GM13976 (cell line): Measurements from ENCODE around the gene ALK.

Experiments
- DNase-seq: peaks from one replicate; pipeline ENCODE4 v3.0.0; 2012; ENCODE audit warnings: low spot score
- in situ Hi-C: fragments of 300-500 bp; cut with MboI; formaldehyde crosslinking; loops from one replicate; pipeline ENCODE4 v1.12.0; 2022; ENCODE audit warnings: low sequenced_read_pairs, mixed read lengths, inconsistent platforms; ENCODE audit not compliant: unreplicated experiment
- TF ChIP-seq, protein P1 (sequence below): IDR thresholded peaks from 2 replicates; pipeline ENCODE4 v1.5.1; 2012; ENCODE audit warnings: borderline replicate concordance, mild to moderate bottlenecking; ENCODE audit not compliant: insufficient read depth; ENCODE audit errors: extremely low read depth, missing control alignments, control extremely low read depth

The ALK gene

DNA sequence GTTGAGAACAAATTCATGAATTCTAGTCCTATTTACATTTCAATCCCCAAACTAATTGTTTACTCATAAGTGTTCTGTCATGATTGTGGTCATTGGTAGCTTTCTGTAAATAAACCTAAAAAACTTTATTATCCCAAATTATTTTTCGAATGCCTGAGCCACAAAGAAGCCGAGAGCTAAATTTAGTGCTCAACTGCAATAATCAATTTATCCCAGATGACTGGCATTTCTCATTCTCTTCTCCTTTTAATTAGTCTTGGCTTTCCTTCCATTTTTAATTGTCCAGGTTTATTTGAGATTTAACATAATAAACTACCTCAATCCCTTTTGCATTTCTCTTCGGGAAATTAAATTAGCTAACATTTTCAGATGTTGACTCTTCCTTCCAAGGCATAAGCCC lies 308.3 kb downstream of the ALK start:
- in situ Hi-C loops = no loop called here

DNA sequence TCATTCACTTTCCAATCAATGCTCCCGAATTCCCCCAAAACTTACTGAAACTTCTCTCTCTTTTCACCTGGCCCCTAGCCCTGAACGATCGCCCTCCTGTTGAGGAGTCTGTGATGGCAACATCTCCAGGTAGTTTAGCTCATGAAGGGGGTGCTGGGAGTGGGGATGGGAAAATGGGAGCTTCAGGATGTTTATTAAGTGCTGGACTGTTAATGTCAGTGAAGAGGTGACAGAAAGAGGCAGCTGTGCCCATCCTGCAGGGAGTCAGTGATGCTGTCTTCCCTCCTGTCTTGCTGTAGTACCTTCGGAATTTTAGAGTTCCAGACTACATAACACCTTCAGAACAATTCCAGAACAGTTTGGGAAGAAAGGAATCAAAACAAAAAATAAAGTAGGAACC lies 308.8 kb downstream of the ALK start:
- DNase-seq = no peak
- in situ Hi-C loops = no loop called here
- TF ChIP-seq, protein P1, sequence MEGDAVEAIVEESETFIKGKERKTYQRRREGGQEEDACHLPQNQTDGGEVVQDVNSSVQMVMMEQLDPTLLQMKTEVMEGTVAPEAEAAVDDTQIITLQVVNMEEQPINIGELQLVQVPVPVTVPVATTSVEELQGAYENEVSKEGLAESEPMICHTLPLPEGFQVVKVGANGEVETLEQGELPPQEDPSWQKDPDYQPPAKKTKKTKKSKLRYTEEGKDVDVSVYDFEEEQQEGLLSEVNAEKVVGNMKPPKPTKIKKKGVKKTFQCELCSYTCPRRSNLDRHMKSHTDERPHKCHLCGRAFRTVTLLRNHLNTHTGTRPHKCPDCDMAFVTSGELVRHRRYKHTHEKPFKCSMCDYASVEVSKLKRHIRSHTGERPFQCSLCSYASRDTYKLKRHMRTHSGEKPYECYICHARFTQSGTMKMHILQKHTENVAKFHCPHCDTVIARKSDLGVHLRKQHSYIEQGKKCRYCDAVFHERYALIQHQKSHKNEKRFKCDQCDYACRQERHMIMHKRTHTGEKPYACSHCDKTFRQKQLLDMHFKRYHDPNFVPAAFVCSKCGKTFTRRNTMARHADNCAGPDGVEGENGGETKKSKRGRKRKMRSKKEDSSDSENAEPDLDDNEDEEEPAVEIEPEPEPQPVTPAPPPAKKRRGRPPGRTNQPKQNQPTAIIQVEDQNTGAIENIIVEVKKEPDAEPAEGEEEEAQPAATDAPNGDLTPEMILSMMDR = no peak

More for the DNA sequence above, 308.3 kb downstream of the ALK start:
- TF ChIP-seq, protein P1 = no peak
- DNase-seq = no peak

DNA sequence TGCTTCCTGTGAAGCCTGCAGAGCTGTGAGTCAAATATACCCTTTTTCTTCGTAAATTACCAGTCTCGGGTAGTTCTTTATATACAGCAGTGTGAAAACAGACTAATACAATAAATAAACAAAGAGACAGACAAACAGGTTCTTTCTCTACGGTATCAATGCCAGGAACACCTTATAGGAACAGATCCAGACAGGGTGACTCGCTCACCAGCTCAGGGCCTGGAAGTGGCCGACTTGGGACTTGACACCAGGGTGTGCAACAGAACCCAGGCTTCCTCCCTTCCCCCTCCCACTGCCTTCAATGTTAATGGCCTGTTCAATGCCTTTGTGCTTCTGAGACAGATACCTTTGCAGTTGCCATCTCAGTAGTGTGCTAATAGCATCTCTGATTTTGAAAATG lies 309.5 kb downstream of the ALK start:
- no peak for DNase-seq
- in situ Hi-C loops = no loop called here
- TF ChIP-seq, protein P1 = no peak

DNA sequence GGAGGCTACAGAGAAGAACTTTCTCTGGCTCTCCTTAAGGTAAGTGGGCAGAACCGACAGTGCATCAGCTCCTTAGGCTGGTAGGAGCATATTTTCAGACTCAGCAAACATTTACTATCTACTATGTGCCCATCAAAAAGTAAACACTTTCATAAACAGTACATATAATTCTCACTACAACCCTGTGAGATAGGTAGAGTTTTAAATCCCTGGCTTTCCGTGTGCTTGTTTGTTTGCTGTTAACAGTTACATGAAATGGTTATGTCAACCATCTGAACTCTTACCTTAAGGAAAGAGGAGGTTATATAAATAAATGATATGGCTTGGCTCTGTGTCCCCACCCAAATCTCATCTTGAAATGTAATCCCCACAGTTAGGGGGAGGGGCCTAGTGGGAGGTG lies 310.1 kb downstream of the ALK start:
- TF ChIP-seq, protein P1 = no peak
- in situ Hi-C loops = no loop called here
- no peak for DNase-seq

DNA sequence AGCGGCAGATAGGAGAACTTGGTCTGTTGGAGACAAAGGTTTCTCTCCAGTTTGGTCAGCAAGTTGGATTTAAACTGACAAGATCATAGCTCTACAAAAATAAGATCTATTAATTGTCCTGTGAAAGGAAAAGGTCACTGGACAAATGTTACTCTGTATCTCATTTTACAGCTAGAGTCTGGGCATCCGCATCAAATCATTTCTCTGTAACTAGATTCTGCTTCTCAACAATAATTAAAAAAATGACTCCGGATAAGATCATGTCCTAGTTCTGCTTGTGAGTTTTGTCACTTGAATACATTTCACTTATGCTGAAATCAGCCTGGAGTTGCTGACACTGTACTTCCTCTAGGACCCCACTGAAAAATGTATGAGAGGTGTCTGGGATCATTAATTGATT lies 310.8 kb downstream of the ALK start:
- DNase-seq = no peak
- in situ Hi-C loops = no loop called here
- TF ChIP-seq, protein P1 = no peak

- no peak for DNase-seq
- in situ Hi-C loops = no loop called here
- TF ChIP-seq, protein P1 = no peak
Observed at GRCh38 chr2:29607038-29607420, 314.4 kb downstream of the ALK start.

DNA sequence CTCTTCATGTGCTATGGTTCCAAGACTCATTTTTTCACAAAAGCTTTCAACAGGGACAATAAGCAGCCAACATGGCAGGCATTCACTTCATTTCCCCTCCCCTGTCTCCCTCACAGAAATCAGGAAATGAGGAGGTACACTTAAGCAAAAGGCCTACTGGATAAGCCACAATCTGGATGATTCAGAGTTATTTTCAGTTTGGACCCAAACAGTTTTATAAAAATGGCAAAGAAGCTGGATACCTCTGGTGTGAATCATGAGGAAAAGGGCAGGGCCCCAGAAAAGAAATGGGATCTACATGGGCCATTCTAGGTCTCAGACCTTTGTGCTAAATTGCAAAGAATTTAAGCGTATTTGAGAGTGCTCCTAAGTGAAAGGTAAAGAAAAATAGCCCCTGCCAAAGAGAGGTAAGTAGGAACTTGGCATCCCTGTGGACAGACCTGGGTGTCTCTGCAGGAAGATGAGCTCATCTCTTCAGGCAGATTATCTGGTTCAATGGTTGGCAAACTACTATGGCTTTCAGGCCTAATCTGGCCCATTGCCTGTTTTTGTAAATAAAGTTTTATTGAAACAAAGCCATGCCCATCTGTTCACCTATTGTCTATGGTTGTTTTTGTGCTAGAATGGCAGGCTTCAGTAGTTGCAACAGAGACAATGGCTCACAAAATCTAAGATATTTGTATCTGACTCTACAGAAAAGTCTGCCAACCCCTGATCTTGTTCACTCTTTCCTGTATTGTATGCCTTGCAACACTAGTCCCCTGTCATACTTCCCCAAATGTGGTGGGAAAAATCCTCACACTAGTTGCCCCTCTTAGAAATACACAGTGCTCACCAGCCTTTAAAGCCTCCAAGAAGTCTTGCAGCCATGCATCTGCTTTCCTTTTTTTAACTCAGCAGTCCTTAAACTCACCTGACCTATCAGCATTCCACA lies 315.0 kb downstream of the ALK start:
- TF ChIP-seq, protein P1 = no peak
- no peak for DNase-seq
- in situ Hi-C loops = no loop called here
